C4-2B (cell line): ENCODE data around the gene GAA.

Experiments used
- ZFX ChIP-seq: fragments of 450-650 bp; IDR thresholded peaks from 2 replicates; pipeline ENCODE4 v1.6.1; 2017
- TF ChIP-seq, protein P1 (sequence below): fragments of 450-650 bp; conservative IDR thresholded peaks from 2 replicates; pipeline ENCODE4 v1.5.1; 2017; ENCODE audit warnings: mild to moderate bottlenecking

GRCh38 chr17:80064696-80065095 is 36.7 kb upstream of the GAA start:
- TF ChIP-seq, protein P1, sequence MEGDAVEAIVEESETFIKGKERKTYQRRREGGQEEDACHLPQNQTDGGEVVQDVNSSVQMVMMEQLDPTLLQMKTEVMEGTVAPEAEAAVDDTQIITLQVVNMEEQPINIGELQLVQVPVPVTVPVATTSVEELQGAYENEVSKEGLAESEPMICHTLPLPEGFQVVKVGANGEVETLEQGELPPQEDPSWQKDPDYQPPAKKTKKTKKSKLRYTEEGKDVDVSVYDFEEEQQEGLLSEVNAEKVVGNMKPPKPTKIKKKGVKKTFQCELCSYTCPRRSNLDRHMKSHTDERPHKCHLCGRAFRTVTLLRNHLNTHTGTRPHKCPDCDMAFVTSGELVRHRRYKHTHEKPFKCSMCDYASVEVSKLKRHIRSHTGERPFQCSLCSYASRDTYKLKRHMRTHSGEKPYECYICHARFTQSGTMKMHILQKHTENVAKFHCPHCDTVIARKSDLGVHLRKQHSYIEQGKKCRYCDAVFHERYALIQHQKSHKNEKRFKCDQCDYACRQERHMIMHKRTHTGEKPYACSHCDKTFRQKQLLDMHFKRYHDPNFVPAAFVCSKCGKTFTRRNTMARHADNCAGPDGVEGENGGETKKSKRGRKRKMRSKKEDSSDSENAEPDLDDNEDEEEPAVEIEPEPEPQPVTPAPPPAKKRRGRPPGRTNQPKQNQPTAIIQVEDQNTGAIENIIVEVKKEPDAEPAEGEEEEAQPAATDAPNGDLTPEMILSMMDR = no peak
- TF ChIP-seq ZFX = no peak
